LNCaP clone FGC (cell line): ENCODE measurements around the gene VPS51.

Source experiments
- DNase-seq: peaks from one replicate; pipeline ENCODE4 v3.0.0-alpha.2; 2011; ENCODE audit warnings: low read depth
- H3K4me3 ChIP-seq: 2 replicates; pipeline ENCODE4 v1.5.1; 2011; ENCODE audit warnings: mild to moderate bottlenecking, low read depth, low read length, control low read depth
- CTCF ChIP-seq: IDR thresholded peaks from 2 replicates; pipeline ENCODE4 v1.5.1; 2012; ENCODE audit warnings: mild to moderate bottlenecking; ENCODE audit not compliant: control insufficient read depth, insufficient read depth; ENCODE audit errors: extremely low read depth

Gene VPS51

GRCh38 chr11:65120831-65121230 is 24.8 kb downstream of the VPS51 start:
- peak overlapping the region; percentile 99 for H3K4me3 ChIP-seq
- TF ChIP-seq CTCF, result no peak
- no peak for DNase-seq

- DNase-seq, result no peak
- H3K4me3 ChIP-seq, result peak overlapping the region; percentile 99
- no peak for TF ChIP-seq CTCF
Observed at GRCh38 chr11:65121447-65121864, 25.4 kb downstream of the VPS51 start.

- DNase-seq, result peak; percentile 92
- H3K4me3 ChIP-seq, result peak within 1 kb of the TSS; percentile 99
- TF ChIP-seq CTCF, result no peak
Observed at GRCh38 chr11:65121865-65122696, 26.1 kb downstream of the VPS51 start, which contains the start of the genes FAU and MRPL49. Gene FAU (minus strand): TSS chr11:65122134. CDS start chr11:65121813, 321 bp downstream. Gene MRPL49 (plus strand): TSS chr11:65122321. CDS start chr11:65122347, 26 bp downstream.

- no peak for DNase-seq
- TF ChIP-seq CTCF, result no peak
- H3K4me3 ChIP-seq, result no peak overlapping the region
Observed at GRCh38 chr11:65124480-65125196, 28.6 kb downstream of the VPS51 start.

- TF ChIP-seq CTCF, result no peak
- no peak for DNase-seq
- H3K4me3 ChIP-seq, result no peak overlapping the region
Observed at GRCh38 chr11:65125197-65126056, 29.4 kb downstream of the VPS51 start.

GRCh38 chr11:65126624-65127274 is 30.7 kb downstream of the VPS51 start:
- DNase-seq, result no peak
- H3K4me3 ChIP-seq, result no peak overlapping the region
- TF ChIP-seq CTCF, result no peak
